ENCODE measurements around the gene INSYN2B.

Gene INSYN2B

DNA sequence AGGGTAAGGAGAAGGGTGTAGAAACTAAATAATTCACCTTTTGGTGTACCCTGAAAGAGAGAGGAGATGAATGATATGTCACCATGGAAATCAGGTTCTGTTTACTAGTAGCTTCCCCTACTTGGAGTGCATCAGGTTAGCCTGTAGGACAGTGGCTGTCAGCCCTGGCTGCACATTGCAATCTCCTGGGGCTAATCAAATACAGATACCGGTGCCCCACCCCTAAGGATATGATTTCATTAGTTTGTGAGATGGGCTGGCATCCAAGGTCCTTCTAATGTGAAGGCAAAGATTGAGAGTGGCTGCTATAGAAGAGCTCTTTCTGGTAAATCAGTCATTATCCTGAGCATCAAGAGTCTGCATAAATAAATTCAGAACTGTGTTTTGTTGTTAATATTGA, 47.2 kb downstream of the INSYN2B start:
- TF ChIP-seq, protein P1, sequence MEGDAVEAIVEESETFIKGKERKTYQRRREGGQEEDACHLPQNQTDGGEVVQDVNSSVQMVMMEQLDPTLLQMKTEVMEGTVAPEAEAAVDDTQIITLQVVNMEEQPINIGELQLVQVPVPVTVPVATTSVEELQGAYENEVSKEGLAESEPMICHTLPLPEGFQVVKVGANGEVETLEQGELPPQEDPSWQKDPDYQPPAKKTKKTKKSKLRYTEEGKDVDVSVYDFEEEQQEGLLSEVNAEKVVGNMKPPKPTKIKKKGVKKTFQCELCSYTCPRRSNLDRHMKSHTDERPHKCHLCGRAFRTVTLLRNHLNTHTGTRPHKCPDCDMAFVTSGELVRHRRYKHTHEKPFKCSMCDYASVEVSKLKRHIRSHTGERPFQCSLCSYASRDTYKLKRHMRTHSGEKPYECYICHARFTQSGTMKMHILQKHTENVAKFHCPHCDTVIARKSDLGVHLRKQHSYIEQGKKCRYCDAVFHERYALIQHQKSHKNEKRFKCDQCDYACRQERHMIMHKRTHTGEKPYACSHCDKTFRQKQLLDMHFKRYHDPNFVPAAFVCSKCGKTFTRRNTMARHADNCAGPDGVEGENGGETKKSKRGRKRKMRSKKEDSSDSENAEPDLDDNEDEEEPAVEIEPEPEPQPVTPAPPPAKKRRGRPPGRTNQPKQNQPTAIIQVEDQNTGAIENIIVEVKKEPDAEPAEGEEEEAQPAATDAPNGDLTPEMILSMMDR (IDR thresholded peaks at IDR 0.05; ENCODE audit: borderline replicate concordance, control extremely low read depth, extremely low read depth, insufficient read depth, missing control alignments) = no peak
- in situ Hi-C loops (cut with MboI; ENCODE audit: low sequenced_read_pairs, unreplicated experiment) = no loop called here

DNA sequence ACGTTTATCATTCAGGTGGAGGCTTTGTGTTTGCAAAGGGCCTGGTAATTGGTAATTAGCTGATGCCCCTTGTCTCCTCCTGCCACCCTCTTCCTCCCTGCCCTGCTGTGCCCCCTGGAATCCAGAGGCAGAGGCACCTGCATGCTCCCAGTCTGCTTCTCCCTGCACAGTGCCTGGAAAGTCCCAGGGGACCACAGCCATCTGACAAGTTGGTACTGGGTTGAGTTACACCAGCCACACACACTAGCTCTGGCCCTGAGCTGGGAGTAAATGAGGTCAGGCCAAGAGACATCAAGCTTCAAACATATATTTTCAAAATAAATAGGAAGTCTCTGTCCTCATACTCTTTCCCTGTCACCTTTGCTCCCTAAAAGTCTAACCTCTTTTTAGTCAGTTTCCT, 56.3 kb downstream of the INSYN2B start:
- DNase-seq (ENCODE audit: low spot score) = no peak
- in situ Hi-C loops (cut with MboI; ENCODE audit: low sequenced_read_pairs, unreplicated experiment) = no loop called here
- TF ChIP-seq, protein P1 (IDR thresholded peaks at IDR 0.05; ENCODE audit: borderline replicate concordance, control extremely low read depth, extremely low read depth, insufficient read depth, missing control alignments) = no peak

More for the DNA sequence above, 47.2 kb downstream of the INSYN2B start:
- DNase-seq (ENCODE audit: low spot score) = no peak

DNA sequence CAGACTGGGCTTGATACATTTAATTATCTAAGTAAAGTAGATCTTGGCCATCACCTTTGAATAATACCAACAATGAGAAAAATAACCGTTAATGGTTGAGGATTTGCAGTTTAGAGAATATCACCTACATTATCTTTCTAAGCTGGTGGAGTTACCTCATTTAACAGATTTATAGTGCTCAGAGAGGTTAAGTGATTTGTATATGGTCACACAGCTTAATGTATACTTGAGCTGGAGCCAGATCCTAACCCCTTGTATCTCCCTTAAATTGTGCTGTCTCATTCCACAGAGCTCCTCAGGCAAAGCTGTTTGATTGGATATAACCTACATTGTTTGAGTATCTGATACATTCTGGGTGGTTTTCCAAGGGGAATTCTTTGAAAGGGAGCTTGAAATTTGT, 57.8 kb downstream of the INSYN2B start:
- in situ Hi-C loops (cut with MboI; ENCODE audit: low sequenced_read_pairs, unreplicated experiment) = no loop called here
- TF ChIP-seq, protein P1 (IDR thresholded peaks at IDR 0.05; ENCODE audit: borderline replicate concordance, control extremely low read depth, extremely low read depth, insufficient read depth, missing control alignments) = no peak
- no peak for DNase-seq (ENCODE audit: low spot score)

DNA sequence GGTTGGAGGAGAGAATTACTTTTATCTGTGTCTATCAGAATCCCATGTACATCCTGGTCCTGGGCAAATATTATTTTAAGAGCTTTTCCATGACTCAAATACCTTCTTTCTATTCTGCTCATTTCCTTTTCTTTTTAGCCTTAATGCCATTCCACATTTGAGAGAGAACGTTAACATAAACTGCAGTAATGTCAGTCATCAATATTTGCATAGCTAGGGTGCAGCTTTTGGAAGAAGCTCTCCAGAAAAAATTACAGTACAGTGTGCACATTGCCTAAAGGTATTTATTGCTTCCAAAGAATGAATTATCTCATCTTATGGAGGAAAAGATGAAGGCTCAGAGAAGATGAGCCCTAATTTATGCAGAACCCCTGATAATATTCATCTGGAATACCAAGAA, 58.3 kb downstream of the INSYN2B start:
- no peak for DNase-seq (ENCODE audit: low spot score)
- in situ Hi-C loops (cut with MboI; ENCODE audit: low sequenced_read_pairs, unreplicated experiment) = no loop called here
- TF ChIP-seq, protein P1 (IDR thresholded peaks at IDR 0.05; ENCODE audit: borderline replicate concordance, control extremely low read depth, extremely low read depth, insufficient read depth, missing control alignments) = no peak

DNA sequence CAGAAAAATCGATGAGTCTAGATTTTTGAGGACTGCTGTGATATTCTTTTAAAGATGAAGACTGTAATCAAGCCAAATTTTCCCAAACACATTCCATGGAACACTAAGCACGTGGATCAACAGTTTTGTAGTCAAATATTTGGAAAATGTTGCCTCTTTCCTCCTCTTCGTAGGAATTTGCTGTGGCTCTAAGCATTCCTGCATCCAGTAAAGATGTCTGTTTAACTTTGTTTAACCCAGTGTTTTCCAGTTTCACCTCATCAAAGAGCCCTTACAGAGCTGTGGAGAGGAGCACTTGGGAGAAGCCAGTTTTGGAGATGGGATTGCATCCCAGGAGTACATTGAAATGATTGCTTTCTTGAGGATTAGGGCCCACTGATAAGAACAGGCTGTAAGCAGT, 58.9 kb downstream of the INSYN2B start:
- TF ChIP-seq, protein P1 (IDR thresholded peaks at IDR 0.05; ENCODE audit: borderline replicate concordance, control extremely low read depth, extremely low read depth, insufficient read depth, missing control alignments) = no peak
- in situ Hi-C loops (cut with MboI; ENCODE audit: low sequenced_read_pairs, unreplicated experiment) = no loop called here
- DNase-seq (ENCODE audit: low spot score) = no peak

DNA sequence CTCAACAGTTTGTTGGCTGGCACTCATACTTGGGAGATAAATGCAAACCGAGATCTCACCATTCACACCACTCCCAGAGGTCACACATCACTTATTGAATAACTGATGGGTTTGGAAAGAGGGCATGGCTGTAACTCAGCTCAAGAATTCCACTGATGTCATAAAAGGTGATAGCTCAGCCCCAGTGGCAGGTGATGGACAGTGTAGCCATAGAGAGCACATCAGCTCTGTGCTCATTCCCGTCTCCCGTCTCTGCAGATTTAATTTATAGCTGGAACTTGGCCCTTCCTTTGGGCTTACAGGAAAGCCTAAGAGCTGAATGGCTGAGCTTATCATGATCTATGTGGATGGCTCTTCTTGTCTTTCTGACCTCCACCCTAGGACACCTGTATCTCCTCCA, 59.8 kb downstream of the INSYN2B start:
- TF ChIP-seq, protein P1 (IDR thresholded peaks at IDR 0.05; ENCODE audit: borderline replicate concordance, control extremely low read depth, extremely low read depth, insufficient read depth, missing control alignments) = no peak
- in situ Hi-C loops (cut with MboI; ENCODE audit: low sequenced_read_pairs, unreplicated experiment) = no loop called here
- DNase-seq (ENCODE audit: low spot score) = no peak

DNA sequence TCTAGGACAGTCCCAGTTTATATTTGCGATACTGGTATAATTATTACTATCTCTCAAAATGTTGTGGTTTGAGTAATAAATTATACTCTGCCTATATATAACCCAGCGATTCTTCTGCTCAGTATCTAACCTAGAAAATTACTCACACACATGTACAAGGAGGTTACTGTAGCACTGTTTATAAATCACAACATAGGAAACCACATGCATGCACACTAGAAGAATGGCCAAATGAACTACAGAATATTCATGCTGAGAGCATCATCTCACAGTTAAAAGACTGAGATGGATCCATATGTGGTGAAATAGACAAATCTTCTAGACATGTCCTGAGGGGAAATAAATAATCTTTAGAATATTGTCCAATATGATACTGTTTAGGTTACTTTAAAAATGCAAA, 62.1 kb downstream of the INSYN2B start:
- in situ Hi-C loops (cut with MboI; ENCODE audit: low sequenced_read_pairs, unreplicated experiment) = no loop called here
- no peak for DNase-seq (ENCODE audit: low spot score)

More for the DNA sequence above, 62.1 kb downstream of the INSYN2B start:
- TF ChIP-seq, protein P1 (IDR thresholded peaks at IDR 0.05; ENCODE audit: borderline replicate concordance, control extremely low read depth, extremely low read depth, insufficient read depth, missing control alignments) = no peak

Data from GM13976 (cell line).